OCI-LY7 (cell line): ENCODE data around the gene CELF1. TPM values are rescaled to one million over a fixed set of nuclear protein-coding genes. Genes with fewer than 3 reads are reported as not detected.

Experiments
- BruUV-seq: library from RNA; stranded (reverse); fragments of 400-500 nt; replicated peaks from 2 replicates; lab custom pipeline; 2021; lab: Mats Ljungman, UMichigan
- CTCF ChIA-PET: fragments of 300-600 bp; sonication (Branson Sonifier 250); formaldehyde crosslinking; loops from one replicate; lab custom pipeline; 2022; ENCODE audit warnings: antibody characterized with exemption; ENCODE audit not compliant: unreplicated experiment; lab: Charles Lee
- POLR2A ChIA-PET: fragments of 300-600 bp; sonication (Branson Sonifier 250); formaldehyde crosslinking; loops from one replicate; lab custom pipeline; 2022; ENCODE audit warnings: antibody characterized with exemption; lab: Charles Lee
- DNase-seq: peaks from one replicate; pipeline ENCODE4 v3.0.0-alpha.2; 2015; ENCODE audit warnings: low spot score
- H2AFZ ChIP-seq: fragments of 200-600 bp; sonication (generic), shearing (Covaris generic); 2 replicates; pipeline ENCODE4 v1.6.1; 2014; ENCODE audit warnings: mild to moderate bottlenecking, antibody characterized with exemption, low read length, moderate library complexity
- H3K27ac ChIP-seq: fragments of 200-600 bp; sonication (generic); 2 replicates; pipeline ENCODE4 v1.5.1; 2014; ENCODE audit warnings: mixed run types, low read depth, mild to moderate bottlenecking, moderate library complexity, low read length, inconsistent platforms; ENCODE audit not compliant: poor library complexity, severe bottlenecking
- H3K36me3 ChIP-seq: fragments of 200-600 bp; sonication (generic); 2 replicates; pipeline ENCODE4 v1.6.1; 2014; ENCODE audit warnings: mild to moderate bottlenecking, antibody characterized with exemption, low read length, moderate library complexity, mixed read lengths; ENCODE audit not compliant: insufficient read depth
- H3K4me1 ChIP-seq: fragments of 200-600 bp; sonication (generic); 2 replicates; pipeline ENCODE4 v1.5.1; 2014; ENCODE audit warnings: mild to moderate bottlenecking, low read length; ENCODE audit not compliant: insufficient read depth, poor library complexity, severe bottlenecking
- H3K4me2 ChIP-seq: fragments of 200-600 bp; sonication (generic); 2 replicates; pipeline ENCODE4 v1.6.1; 2014; ENCODE audit warnings: mild to moderate bottlenecking, low read length
- H3K4me3 ChIP-seq: fragments of 200-600 bp; sonication (generic); 2 replicates; pipeline ENCODE4 v1.5.1; 2014; ENCODE audit warnings: mild to moderate bottlenecking, low read depth, low read length; ENCODE audit not compliant: poor library complexity, severe bottlenecking
- H3K79me2 ChIP-seq: fragments of 200-600 bp; sonication (generic); 2 replicates; pipeline ENCODE4 v1.6.1; 2016; ENCODE audit warnings: low read depth, mild to moderate bottlenecking, low read length, moderate library complexity, mixed read lengths; ENCODE audit not compliant: insufficient read depth
- H3K9me2 ChIP-seq: fragments of 200-600 bp; sonication (generic); 2 replicates; pipeline ENCODE4 v1.6.1; 2016; ENCODE audit warnings: mild to moderate bottlenecking, low read length, mixed read lengths; ENCODE audit not compliant: insufficient read depth
- H3K9me3 ChIP-seq: fragments of 200-600 bp; sonication (generic); 2 replicates; pipeline ENCODE4 v1.6.1; 2014; ENCODE audit warnings: mild to moderate bottlenecking, mixed run types, low read length, mixed read lengths
- H4K20me1 ChIP-seq: fragments of 200-600 bp; sonication (generic); 2 replicates; pipeline ENCODE4 v1.6.1; 2014; ENCODE audit warnings: mild to moderate bottlenecking, antibody characterized with exemption, low read length, moderate library complexity, mixed read lengths; ENCODE audit not compliant: insufficient read depth
- EZH2phosphoT487 ChIP-seq: fragments of 200-600 bp; sonication (generic); IDR thresholded peaks from 2 replicates; pipeline ENCODE4 v1.6.1; 2018; ENCODE audit warnings: low read depth, borderline replicate concordance, mild to moderate bottlenecking, mixed run types, antibody characterized with exemption, low read length, moderate library complexity, mixed read lengths
- intact Hi-C: fragments of 100-400 bp; cut with micrococcal nuclease; formaldehyde crosslinking; loops from one replicate; pipeline ENCODE4 v1.10.0; 2022; ENCODE audit not compliant: unreplicated experiment
- total RNA-seq, 2 experiments: library from RNA; depleted of rRNA in 1 of 2; stranded (reverse); fragments of >200 nt in 1 of 2; shearing (Covaris generic) in 1 of 2; gene quantifications; 2 replicates each; pipeline ENCODE4 v1.2.3, GENCODE V29; 2014 to 2022
- TF ChIP-seq, protein P1 (sequence below): fragments of 200-600 bp; sonication (generic); conservative IDR thresholded peaks from 2 replicates; pipeline ENCODE4 v1.5.1; 2014; ENCODE audit warnings: mild to moderate bottlenecking, antibody characterized with exemption, low read length, moderate library complexity, mixed read lengths

Gene CELF1
- total RNA-seq, 2 experiments from 2014 or later: 87.4 to 143 TPM

DNA sequence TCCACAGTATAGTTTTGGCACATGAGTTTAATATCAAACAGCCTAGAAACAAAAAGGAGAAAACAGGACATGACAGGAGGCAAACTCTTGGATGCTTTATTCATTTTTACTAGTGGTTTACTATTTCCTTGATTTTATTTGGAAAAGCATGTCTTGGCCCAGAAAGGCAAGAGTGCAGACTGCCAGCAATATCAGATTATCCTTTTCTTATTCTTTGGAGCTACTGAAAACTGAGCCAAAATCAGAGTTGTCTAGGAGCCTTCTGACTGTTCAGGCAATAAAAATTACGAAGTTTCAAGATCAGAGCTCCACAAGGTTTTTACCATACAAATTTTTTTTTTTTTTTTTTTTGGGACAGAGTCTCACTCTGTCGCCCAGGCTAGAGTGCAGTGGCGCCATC, 16.0 kb downstream of the CELF1 start:
- ChIA-PET CTCF (no interaction called here), POLR2A (interaction anchor here (0.6 to 1.6 kb wide), 7 partner anchors 9 to 27 kb away, joined by 3 to 5 read pairs (median 4); partner anchors contain the start of gene CELF1)
- Histone ChIP-seq H3K79me2 (peaks cover 99% of the 10 kb centered on the region), H4K20me1 (peaks cover 15% of the 10 kb centered on the region; the same call in 1 of the 2 replicates), H3K4me2 (no peak overlapping the region), H3K4me3 (no peak overlapping the region), H3K9me3 (no peaks in the 10 kb centered on the region), H3K27ac (no peak overlapping the region), H3K4me1 (no peaks in the 10 kb centered on the region), H3K36me3 (peaks cover 69% of the 10 kb centered on the region), H2AFZ (no peak overlapping the region), H3K9me2 (no peaks in the 10 kb centered on the region)
- no TSS peak for BruUV-seq
- intact Hi-C loops: no loop called here
- TF ChIP-seq EZH2phosphoT487: no peak
- TF ChIP-seq, protein P1, sequence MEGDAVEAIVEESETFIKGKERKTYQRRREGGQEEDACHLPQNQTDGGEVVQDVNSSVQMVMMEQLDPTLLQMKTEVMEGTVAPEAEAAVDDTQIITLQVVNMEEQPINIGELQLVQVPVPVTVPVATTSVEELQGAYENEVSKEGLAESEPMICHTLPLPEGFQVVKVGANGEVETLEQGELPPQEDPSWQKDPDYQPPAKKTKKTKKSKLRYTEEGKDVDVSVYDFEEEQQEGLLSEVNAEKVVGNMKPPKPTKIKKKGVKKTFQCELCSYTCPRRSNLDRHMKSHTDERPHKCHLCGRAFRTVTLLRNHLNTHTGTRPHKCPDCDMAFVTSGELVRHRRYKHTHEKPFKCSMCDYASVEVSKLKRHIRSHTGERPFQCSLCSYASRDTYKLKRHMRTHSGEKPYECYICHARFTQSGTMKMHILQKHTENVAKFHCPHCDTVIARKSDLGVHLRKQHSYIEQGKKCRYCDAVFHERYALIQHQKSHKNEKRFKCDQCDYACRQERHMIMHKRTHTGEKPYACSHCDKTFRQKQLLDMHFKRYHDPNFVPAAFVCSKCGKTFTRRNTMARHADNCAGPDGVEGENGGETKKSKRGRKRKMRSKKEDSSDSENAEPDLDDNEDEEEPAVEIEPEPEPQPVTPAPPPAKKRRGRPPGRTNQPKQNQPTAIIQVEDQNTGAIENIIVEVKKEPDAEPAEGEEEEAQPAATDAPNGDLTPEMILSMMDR: 0 out of 2 replicates have a peak, but pooled peaks have one; percentile 28
- no peak for DNase-seq

DNA sequence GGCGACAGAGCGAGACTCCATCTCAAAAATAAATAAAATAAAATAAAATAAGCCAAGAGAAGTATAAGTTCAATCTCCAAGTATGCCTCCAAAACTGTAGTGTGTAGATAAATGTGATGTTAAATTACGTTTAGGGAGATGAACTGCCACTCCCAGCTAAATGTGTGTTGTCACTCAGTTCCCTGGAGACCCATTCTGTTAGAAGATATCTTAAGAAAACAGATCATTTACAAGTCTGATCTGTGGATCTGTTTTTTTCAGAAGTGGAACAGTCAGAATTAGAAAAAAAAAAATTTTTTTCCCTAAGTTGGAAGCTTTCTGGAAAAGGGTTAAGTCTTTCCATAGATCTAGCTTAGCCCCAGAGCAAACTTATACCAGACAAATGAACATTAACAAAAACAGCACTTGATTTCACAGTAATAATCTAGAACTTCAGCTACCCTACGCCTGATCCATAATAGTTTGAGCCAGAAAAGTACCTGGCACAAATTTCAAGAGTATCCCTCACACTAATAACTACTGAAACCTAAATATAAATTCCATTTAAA, 18.2 kb downstream of the CELF1 start:
- H3K27ac ChIP-seq: no peak overlapping the region
- intact Hi-C loops: no loop called here
- H3K9me2 ChIP-seq: no peaks in the 10 kb centered on the region
- H4K20me1 ChIP-seq: peaks cover 23% of the 10 kb centered on the region; the same call in 1 of the 2 replicates
- no peak for TF ChIP-seq EZH2phosphoT487
- TF ChIP-seq, protein P1: no peak
- no peak for DNase-seq
- H3K36me3 ChIP-seq: peaks cover 61% of the 10 kb centered on the region
- no TSS peak for BruUV-seq
- H3K9me3 ChIP-seq: no peaks in the 10 kb centered on the region
- CTCF ChIA-PET: interaction anchor here (1.1 kb wide), 1 partner anchor 19 kb away, joined by 4 read pairs; no protein-coding TSS in a partner anchor
- no peak overlapping the region for H3K4me2 ChIP-seq
- POLR2A ChIA-PET: interaction anchor here (0.5 to 1.8 kb wide), 6 partner anchors 11 to 82 kb away, joined by 3 to 6 read pairs (median 4); partner anchors contain the start of gene NDUFS3
- no peak overlapping the region for H2AFZ ChIP-seq
- H3K4me3 ChIP-seq: no peak overlapping the region
- no peaks in the 10 kb centered on the region for H3K4me1 ChIP-seq
- H3K79me2 ChIP-seq: peaks cover 99% of the 10 kb centered on the region

DNA sequence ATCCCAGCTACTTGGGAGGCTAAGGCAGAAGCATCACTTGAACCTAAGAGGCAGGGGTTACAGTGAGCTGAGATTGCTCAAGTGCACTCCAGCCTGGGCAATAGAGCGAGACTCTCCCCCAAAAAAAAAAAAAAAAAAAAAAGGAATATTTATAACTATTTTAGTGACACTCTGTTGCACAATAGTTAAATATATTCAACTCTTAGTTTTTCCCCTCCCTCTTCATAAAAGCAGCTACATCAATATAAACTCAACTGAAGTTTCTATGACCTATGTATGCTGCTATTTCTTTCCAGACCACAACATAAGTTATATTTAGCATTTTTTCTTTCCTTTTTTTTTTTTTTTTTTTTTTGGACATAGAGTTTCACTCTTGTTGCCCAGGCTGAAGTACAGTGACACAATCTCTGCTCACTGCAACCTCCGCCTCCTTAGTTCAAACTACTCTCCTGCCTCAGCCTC, 19.2 kb downstream of the CELF1 start:
- H3K4me1 ChIP-seq: no peaks in the 10 kb centered on the region
- H3K4me3 ChIP-seq: no peak overlapping the region
- H3K9me3 ChIP-seq: no peaks in the 10 kb centered on the region
- POLR2A ChIA-PET: interaction anchor here (0.5 to 1.8 kb wide), 9 partner anchors 10 to 650 kb away, joined by 3 to 6 read pairs (median 3); partner anchors contain the start of gene NDUFS3
- no peak for DNase-seq
- H3K36me3 ChIP-seq: peaks cover 61% of the 10 kb centered on the region
- no TSS peak for BruUV-seq
- TF ChIP-seq, protein P1: no peak
- no peak for TF ChIP-seq EZH2phosphoT487
- H2AFZ ChIP-seq: no peak overlapping the region
- no peaks in the 10 kb centered on the region for H3K9me2 ChIP-seq
- H3K79me2 ChIP-seq: peaks cover 99% of the 10 kb centered on the region
- CTCF ChIA-PET: no interaction called here
- H4K20me1 ChIP-seq: peaks cover 18% of the 10 kb centered on the region; the same call in 1 of the 2 replicates
- intact Hi-C loops: no loop called here
- H3K4me2 ChIP-seq: no peak overlapping the region
- no peak overlapping the region for H3K27ac ChIP-seq
